HG02678 (cell line): Measurements from ENCODE around the gene RAB11FIP2.

Source experiments
- ATAC-seq: cut with Tn5 transposase; IDR thresholded peaks from one replicate; pipeline ENCODE4 v1.9.1; 2021; ENCODE audit warnings: mild to moderate bottlenecking, moderate library complexity; ENCODE audit not compliant: unreplicated experiment

RAB11FIP2 gene

GRCh38 chr10:118035354-118036005 lies 11.3 kb downstream of the RAB11FIP2 start:
- ATAC-seq: no peak

GRCh38 chr10:118034791-118035261 lies 11.9 kb downstream of the RAB11FIP2 start:
- ATAC-seq: no peak

GRCh38 chr10:118033905-118034304 lies 12.8 kb downstream of the RAB11FIP2 start:
- ATAC-seq: no peak

GRCh38 chr10:118032564-118032963 lies 14.2 kb downstream of the RAB11FIP2 start:
- no peak for ATAC-seq

- ATAC-seq: no peak
These were observed 15.2 kb downstream of the RAB11FIP2 start for GRCh38 chr10:118031351-118032075.

- ATAC-seq: peak; percentile 98
These were observed 18.1 kb downstream of the RAB11FIP2 start for GRCh38 chr10:118028619-118029018.

- ATAC-seq: no peak
These were observed 19.3 kb downstream of the RAB11FIP2 start for GRCh38 chr10:118027397-118027796.

- no peak for ATAC-seq
These were observed 19.8 kb downstream of the RAB11FIP2 start for GRCh38 chr10:118026936-118027335.

GRCh38 chr10:118020365-118020764 lies 26.4 kb downstream of the RAB11FIP2 start:
- ATAC-seq: no peak

- no peak for ATAC-seq
These were observed 28.9 kb downstream of the RAB11FIP2 start for GRCh38 chr10:118017850-118018249.

GRCh38 chr10:118017071-118017740 lies 29.5 kb downstream of the RAB11FIP2 start:
- ATAC-seq: no peak

- ATAC-seq: no peak
These were observed 33.7 kb downstream of the RAB11FIP2 start for GRCh38 chr10:118012952-118013525.

- ATAC-seq: no peak
These were observed 39.0 kb downstream of the RAB11FIP2 start for GRCh38 chr10:118007773-118008172.

- ATAC-seq: no peak
These were observed 43.6 kb downstream of the RAB11FIP2 start for GRCh38 chr10:118003126-118003525.

GRCh38 chr10:118002581-118002980 lies 44.2 kb downstream of the RAB11FIP2 start:
- ATAC-seq: no peak

GRCh38 chr10:117997673-117998072 lies 49.1 kb downstream of the RAB11FIP2 start:
- no peak for ATAC-seq

GRCh38 chr10:117996709-117997108 lies 50.0 kb downstream of the RAB11FIP2 start:
- ATAC-seq: no peak

- ATAC-seq: no peak
These were observed 52.0 kb downstream of the RAB11FIP2 start for GRCh38 chr10:117994771-117995170.

- no peak for ATAC-seq
These were observed 53.6 kb downstream of the RAB11FIP2 start for GRCh38 chr10:117993166-117993565.

GRCh38 chr10:117991701-117992100 lies 55.0 kb downstream of the RAB11FIP2 start:
- no peak for ATAC-seq

GRCh38 chr10:117989962-117990361 lies 56.8 kb downstream of the RAB11FIP2 start:
- ATAC-seq: no peak
